CD4-positive, alpha-beta memory T cell (primary cell): ENCODE data around the gene CYP2U1. TPM values are rescaled to one million over a fixed set of nuclear protein-coding genes. Genes with fewer than 3 reads are reported as not detected.

Experiments
- CTCF ChIA-PET: fragments of 350-600 bp; sonication (Branson Sonifier 250); formaldehyde crosslinking; loops from one replicate; lab custom pipeline; 2021; ENCODE audit warnings: inconsistent platforms; ENCODE audit not compliant: partially characterized antibody; lab: Charles Lee
- POLR2A ChIA-PET: fragments of 350-600 bp; sonication (Branson Sonifier 250); formaldehyde crosslinking; loops from one replicate; lab custom pipeline; 2021; ENCODE audit not compliant: partially characterized antibody; lab: Charles Lee
- DNase-seq, 5 donors: peaks; one replicate each; pipeline versions ENCODE4 v3.0.0 to v3.0.0-alpha.2; 2020 to 2022; ENCODE audit warnings: mixed read lengths in 1 of 5
- H3K27ac ChIP-seq: one replicate; pipeline ENCODE4 v1.7.0; 2013; ENCODE audit warnings: low read depth, low read length
- H3K27me3 ChIP-seq: 2 replicates; pipeline ENCODE4 v1.7.0; 2013; ENCODE audit warnings: mild to moderate bottlenecking, low read length, moderate library complexity; ENCODE audit not compliant: insufficient read depth
- H3K36me3 ChIP-seq: 2 replicates; pipeline ENCODE4 v1.7.0; 2013; ENCODE audit warnings: mild to moderate bottlenecking, low read length, moderate library complexity; ENCODE audit not compliant: insufficient read depth
- H3K4me1 ChIP-seq: 2 replicates; pipeline ENCODE4 v1.7.0; 2013; ENCODE audit warnings: mild to moderate bottlenecking, low read length, moderate library complexity; ENCODE audit not compliant: insufficient read depth
- H3K4me3 ChIP-seq, 2 donors: one replicate each; pipeline ENCODE4 v1.7.0; 2013; ENCODE audit warnings: low read length in 2 of 2, mild to moderate bottlenecking in 1 of 2
- H3K9me3 ChIP-seq, 2 donors: one replicate each; pipeline ENCODE4 v1.7.0; 2013; ENCODE audit warnings: low read length in 2 of 2, control low read depth in 1 of 2; ENCODE audit not compliant: control insufficient read depth in 1 of 2
- H3K27ac Mint-ChIP-seq, 7 donors: one replicate each; pipeline ENCODE4 v1.8.0; 2020 to 2021; ENCODE audit warnings: mixed read lengths in 7 of 7, mild to moderate bottlenecking in 6 of 7, inconsistent platforms in 3 of 7, moderate library complexity in 3 of 7
- H3K27me3 Mint-ChIP-seq, 2 donors: one replicate each; pipeline ENCODE4 v1.8.0; 2020 to 2021; ENCODE audit warnings: mixed read lengths in 2 of 2
- H3K36me3 Mint-ChIP-seq, 2 donors: one replicate each; pipeline ENCODE4 v1.8.0; 2020 to 2021; ENCODE audit warnings: mixed read lengths in 2 of 2, inconsistent platforms in 1 of 2, mild to moderate bottlenecking in 1 of 2
- H3K4me1 Mint-ChIP-seq, 4 donors: one replicate each; pipeline ENCODE4 v1.8.0; 2020 to 2021; ENCODE audit warnings: mixed read lengths in 4 of 4, mild to moderate bottlenecking in 1 of 4
- H3K4me3 Mint-ChIP-seq, 8 donors: one replicate each; pipeline ENCODE4 v1.8.0; 2020 to 2021; ENCODE audit warnings: mixed read lengths in 8 of 8, mild to moderate bottlenecking in 7 of 8, moderate library complexity in 6 of 8, inconsistent platforms in 3 of 8
- H3K9me3 Mint-ChIP-seq, 8 donors: one replicate each; pipeline ENCODE4 v1.8.0; 2020 to 2021; ENCODE audit warnings: mixed read lengths in 8 of 8, mild to moderate bottlenecking in 5 of 8, inconsistent platforms in 3 of 8, moderate library complexity in 1 of 8
- intact Hi-C: fragments of 100-400 bp; cut with micrococcal nuclease; formaldehyde crosslinking; loops from one replicate; pipeline ENCODE4 v1.15.1; 2023
- polyA plus RNA-seq, 2 donors: library from polyadenylated mRNA; unstranded; fragments of 300-500 nt; fragmentation: Illumina TruSeq; gene quantifications; one replicate each; pipeline ENCODE4 v1.2.3, GENCODE V29; 2021
- total RNA-seq, 2 experiments: library from RNA; stranded (reverse); gene quantifications; one replicate each; pipeline ENCODE4 v1.2.3, GENCODE V29; 2021

Gene CYP2U1
- total and polyA plus RNA-seq, 4 experiments from 2014 or later: 2.0 to 7.2 (median 5.3) TPM

DNA sequence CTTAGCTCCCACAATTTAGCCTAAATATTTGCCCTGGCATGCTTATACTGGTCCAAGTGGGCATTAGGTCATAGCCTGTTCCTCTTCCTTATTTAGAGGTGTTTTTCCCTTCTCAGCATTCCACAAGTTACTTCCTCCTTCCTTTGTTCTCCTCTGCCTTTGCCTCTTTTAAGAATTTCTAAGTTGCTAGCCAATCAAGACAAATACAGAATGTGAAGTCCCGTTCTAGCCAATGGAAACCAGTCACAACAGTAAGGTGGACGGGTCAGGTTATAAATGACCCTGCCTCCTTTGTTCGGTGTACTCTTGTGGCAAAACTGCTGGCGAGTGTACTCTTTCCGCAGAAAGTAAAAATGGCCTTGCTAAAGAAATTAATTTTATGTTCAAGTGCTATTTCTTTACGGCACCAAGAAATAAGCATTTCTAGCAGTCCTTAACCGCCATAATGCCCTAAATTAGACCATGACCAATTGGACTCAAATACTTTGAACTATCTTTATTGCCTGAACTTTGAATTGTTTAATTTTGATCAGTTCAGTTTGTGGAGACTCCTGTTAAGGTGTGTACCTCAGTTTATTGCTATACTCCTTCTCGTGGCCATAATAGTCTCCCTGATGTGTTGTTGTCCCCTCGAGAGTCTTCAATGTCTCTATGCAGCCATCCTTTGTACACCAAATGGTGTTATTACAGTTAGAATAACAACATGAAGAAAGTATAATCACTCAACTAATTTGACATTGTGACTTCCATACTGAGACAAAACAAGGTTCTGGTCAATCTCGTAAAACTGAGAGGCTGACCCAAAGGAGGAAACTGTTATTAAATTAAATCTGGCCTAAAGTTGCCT, 56.8 kb downstream of the CYP2U1 start:
- no peaks in the 10 kb centered on the region for H3K27me3 Mint-ChIP-seq
- POLR2A ChIA-PET: interaction anchor here (0.8 to 2.2 kb wide), 3 partner anchors 268 to 662 kb away, joined by 3 to 12 read pairs (median 3); partner anchors contain the start of genes OSTC and PAPSS1
- H3K4me1 Mint-ChIP-seq: peaks cover 24 to 46% (median 33%) of the 10 kb centered on the region in 4 donors
- CTCF ChIA-PET: no interaction called here
- Histone ChIP-seq H3K4me3 (no peak overlapping the region), H3K27ac (peak overlapping the region; percentile 80), H3K36me3 (no peaks in the 10 kb centered on the region), H3K27me3 (no peaks in the 10 kb centered on the region), H3K4me1 (peaks cover 32% of the 10 kb centered on the region), H3K9me3 (no peaks in the 10 kb centered on the region)
- peak overlapping the region in 2 of 8 donors; percentile 4 to 27 for H3K4me3 Mint-ChIP-seq
- H3K27ac Mint-ChIP-seq: peak overlapping the region in 5 of 7 donors; percentile 10 to 58 (median 48)
- no peak for DNase-seq
- intact Hi-C loops: loop anchor here (10.0 kb wide), 1 partner anchor 1673 kb away; the partner anchor contains the start of genes AIMP1 and TBCK
- no peaks in the 10 kb centered on the region for H3K9me3 Mint-ChIP-seq
- H3K36me3 Mint-ChIP-seq: peaks cover 0 to 3% of the 10 kb centered on the region in 2 donors

DNA sequence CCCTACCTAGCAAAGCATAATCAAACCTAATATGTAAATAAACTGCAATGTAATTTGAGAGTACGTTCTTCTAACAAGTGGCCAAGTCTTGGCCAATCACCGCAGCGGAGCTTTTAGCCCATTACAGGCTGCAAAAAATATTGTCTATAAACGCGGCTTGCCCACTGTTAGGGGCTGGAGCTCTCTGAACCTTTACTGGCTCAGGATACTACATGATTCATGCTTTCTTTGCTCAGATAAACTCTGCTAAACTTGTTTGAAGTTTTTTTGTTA, 57.4 kb downstream of the CYP2U1 start:
- Mint-ChIP-seq H3K4me1 (peaks cover 25 to 50% (median 35%) of the 10 kb centered on the region in 4 donors), H3K36me3 (peaks cover 0 to 3% of the 10 kb centered on the region in 2 donors)
- CTCF ChIA-PET: no interaction called here

DNA sequence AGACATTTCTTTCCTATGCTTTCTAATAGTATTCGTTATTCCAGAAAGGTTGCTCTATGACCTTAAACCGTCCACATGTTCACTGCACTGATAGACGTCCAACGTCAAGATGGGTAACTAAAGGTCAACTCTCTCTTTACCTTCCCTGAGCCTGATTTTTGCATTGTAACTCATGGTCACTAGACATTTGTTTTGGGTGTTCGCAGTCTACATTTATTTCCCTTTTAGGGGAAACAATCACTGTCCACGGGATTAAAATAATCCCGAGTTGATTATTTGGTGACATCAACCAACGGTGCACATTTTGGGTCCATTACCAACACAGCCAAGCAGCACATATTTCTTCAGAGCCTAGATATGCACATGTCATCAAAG, 57.8 kb downstream of the CYP2U1 start:
- intact Hi-C loops: loop anchor here (1.0 to 10.0 kb wide), 3 partner anchors 58 to 1674 kb away; partner anchors contain the start of genes AIMP1, CYP2U1, PAPSS1 and TBCK
- CTCF ChIA-PET: no interaction called here
- Mint-ChIP-seq H3K4me1 (peaks cover 27 to 52% (median 37%) of the 10 kb centered on the region in 4 donors), H3K27ac (peak overlapping the region; percentile 87 to 98 (median 95)), H3K27me3 (no peaks in the 10 kb centered on the region), H3K9me3 (no peaks in the 10 kb centered on the region), H3K4me3 (peak overlapping the region; percentile 90 to 99 (median 96)), H3K36me3 (peaks cover 0 to 3% of the 10 kb centered on the region in 2 donors)
- POLR2A ChIA-PET: interaction anchor here (0.8 to 2.3 kb wide), 4 partner anchors 57 to 661 kb away, joined by 3 to 12 read pairs (median 10); partner anchors contain the start of genes CYP2U1, OSTC, PAPSS1 and RPL34
- no peak for DNase-seq
- Histone ChIP-seq H3K27ac (peak overlapping the region; percentile 80), H3K36me3 (no peaks in the 10 kb centered on the region), H3K4me1 (peaks cover 39% of the 10 kb centered on the region), H3K9me3 (no peaks in the 10 kb centered on the region), H3K27me3 (no peaks in the 10 kb centered on the region), H3K4me3 (peak overlapping the region; percentile 14 to 75)

More for the DNA sequence above, 57.4 kb downstream of the CYP2U1 start:
- Mint-ChIP-seq H3K27me3 (no peaks in the 10 kb centered on the region), H3K9me3 (no peaks in the 10 kb centered on the region), H3K4me3 (no peak overlapping the region), H3K27ac (peak overlapping the region in 3 of 7 donors; percentile 48 to 93 (median 87))
- intact Hi-C loops: loop anchor here (1.0 to 10.0 kb wide), 3 partner anchors 57 to 1674 kb away; partner anchors contain the start of genes AIMP1, CYP2U1, PAPSS1 and TBCK
- peaks cover 34% of the 10 kb centered on the region for H3K4me1 ChIP-seq
- POLR2A ChIA-PET: interaction anchor here (0.8 to 2.2 kb wide), 3 partner anchors 268 to 662 kb away, joined by 3 to 12 read pairs (median 10); partner anchors contain the start of genes OSTC, PAPSS1 and RPL34
- no peaks in the 10 kb centered on the region for H3K9me3 ChIP-seq
- no peak overlapping the region for H3K4me3 ChIP-seq
- no peak for DNase-seq
- H3K27ac ChIP-seq: peak overlapping the region; percentile 80
- H3K27me3 ChIP-seq: no peaks in the 10 kb centered on the region
- no peaks in the 10 kb centered on the region for H3K36me3 ChIP-seq

DNA sequence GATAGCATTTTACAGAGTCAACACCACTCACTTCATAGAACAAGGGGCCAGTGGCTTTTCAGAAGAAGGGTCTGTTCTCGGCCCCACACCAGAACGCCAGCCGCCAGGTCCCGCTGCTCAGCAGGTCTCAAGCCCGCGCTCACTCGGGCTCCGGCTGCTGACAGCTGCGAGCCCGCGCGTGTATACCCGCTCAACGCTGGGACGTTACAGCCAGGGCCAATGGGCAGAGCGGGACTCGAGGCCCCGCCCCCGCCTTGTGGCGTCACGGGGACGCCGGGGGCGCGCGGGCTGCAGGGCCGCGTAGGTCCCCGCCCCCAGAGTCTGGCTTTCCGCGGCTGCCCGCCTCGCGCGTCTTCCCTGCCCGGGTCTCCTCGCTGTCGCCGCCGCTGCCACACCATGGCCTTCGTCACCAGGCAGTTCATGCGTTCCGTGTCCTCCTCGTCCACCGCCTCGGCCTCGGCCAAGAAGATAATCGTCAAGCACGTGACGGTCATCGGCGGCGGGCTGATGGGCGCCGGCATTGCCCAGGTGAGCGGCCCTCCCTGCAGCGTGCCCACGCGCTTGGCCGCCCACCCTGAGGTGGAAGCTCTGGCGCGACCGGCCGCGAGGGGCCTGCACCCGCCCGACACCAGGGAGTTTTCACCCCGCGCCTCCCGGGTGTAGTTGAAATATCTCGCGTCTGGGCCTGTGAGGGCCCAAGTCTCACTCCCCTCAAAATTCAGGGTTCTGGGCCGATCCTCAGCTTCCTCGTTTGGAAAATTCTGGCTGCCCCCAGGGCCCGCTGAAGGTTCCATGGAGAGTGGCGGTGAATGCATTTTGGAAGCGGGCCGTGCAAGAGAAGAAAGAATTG, 58.4 kb downstream of the CYP2U1 start, which contains the start of gene HADH:
Gene HADH, plus strand, starts transcription at position 353 of the 850 bp plus-strand sequence. Its CDS starts 44 bp downstream, at position 397.
- intact Hi-C loops: loop anchor here (1.0 to 10.0 kb wide), 4 partner anchors 58 to 1735 kb away; partner anchors contain the start of genes AIMP1, CYP2U1, PAPSS1 and TBCK
- DNase-seq: peak; percentile 92 to 95 (median 95)
- Histone ChIP-seq H3K9me3 (no peaks in the 10 kb centered on the region), H3K27ac (peak within 1 kb of the TSS; percentile 80), H3K27me3 (no peaks in the 10 kb centered on the region), H3K4me3 (peak within 1 kb of the TSS; percentile 49 to 75), H3K36me3 (no peaks in the 10 kb centered on the region), H3K4me1 (peaks cover 39% of the 10 kb centered on the region)
- peaks cover 30 to 53% (median 42%) of the 10 kb centered on the region in 4 donors for H3K4me1 Mint-ChIP-seq
- no peaks in the 10 kb centered on the region for H3K9me3 Mint-ChIP-seq
- no peaks in the 10 kb centered on the region for H3K27me3 Mint-ChIP-seq
- peak within 1 kb of the TSS; percentile 90 to 99 (median 97) for H3K4me3 Mint-ChIP-seq
- peak within 1 kb of the TSS; percentile 87 to 98 (median 96) for H3K27ac Mint-ChIP-seq
- peaks cover 0 to 3% of the 10 kb centered on the region in 2 donors for H3K36me3 Mint-ChIP-seq
- CTCF ChIA-PET: interaction anchor here (0.6 to 1.0 kb wide), 3 partner anchors 13 to 651 kb away, joined by 3 to 4 read pairs (median 4); no protein-coding TSS in a partner anchor
- POLR2A ChIA-PET: interaction anchor here (0.6 to 2.3 kb wide), 7 partner anchors 13 to 887 kb away, joined by 3 to 12 read pairs (median 4); partner anchors contain the start of genes CYP2U1, OSTC, PAPSS1 and RPL34

DNA sequence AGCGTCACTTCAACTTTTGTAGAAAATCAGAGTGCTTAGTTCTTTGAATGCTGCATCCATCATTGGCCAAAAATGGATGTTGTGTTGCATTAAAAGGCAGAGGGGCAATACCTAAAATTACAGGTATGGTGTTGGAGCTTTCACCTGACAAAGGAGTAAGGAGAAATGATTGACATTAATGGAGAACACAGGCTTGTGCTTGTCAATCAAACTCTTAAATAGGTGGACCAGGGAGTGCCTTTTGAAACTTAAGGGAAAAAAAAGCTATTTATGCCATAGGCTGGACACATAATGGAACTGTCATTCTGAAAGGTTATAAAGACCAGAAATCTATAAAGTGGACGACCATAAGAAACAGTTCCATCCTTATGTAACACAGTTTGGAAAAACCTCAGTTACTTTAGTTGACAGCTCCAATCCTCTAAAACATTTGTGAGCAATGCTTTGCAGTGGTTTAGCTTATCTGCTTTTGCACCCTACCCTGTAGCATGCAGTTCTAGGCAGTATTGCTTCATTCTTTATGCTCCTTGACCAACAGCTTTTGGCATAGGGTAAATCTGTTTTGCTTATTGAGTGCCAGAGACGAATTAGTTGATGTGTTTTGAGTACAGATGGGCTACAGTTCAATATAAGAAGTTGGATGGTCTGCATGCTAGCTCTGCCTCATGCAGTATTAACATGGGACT, 60.7 kb downstream of the CYP2U1 start:
- DNase-seq: no peak
- Histone ChIP-seq H3K27me3 (no peaks in the 10 kb centered on the region), H3K9me3 (no peaks in the 10 kb centered on the region), H3K36me3 (no peaks in the 10 kb centered on the region), H3K4me1 (peaks cover 39% of the 10 kb centered on the region), H3K27ac (no peak overlapping the region), H3K4me3 (no peak overlapping the region)
- H3K27me3 Mint-ChIP-seq: no peaks in the 10 kb centered on the region
- H3K9me3 Mint-ChIP-seq: no peaks in the 10 kb centered on the region
- H3K27ac Mint-ChIP-seq: no peak overlapping the region
- intact Hi-C loops: loop anchor here (10.0 kb wide), 1 partner anchor 1733 kb away; no protein-coding TSS in a partner anchor
- H3K4me3 Mint-ChIP-seq: peak overlapping the region in 3 of 8 donors; percentile 49 to 99 (median 91)
- ChIA-PET CTCF (interaction anchor here (1.5 kb wide), 1 partner anchor 190 kb away, joined by 4 read pairs; no protein-coding TSS in a partner anchor), POLR2A (no interaction called here)
- H3K36me3 Mint-ChIP-seq: peaks cover 8 to 10% of the 10 kb centered on the region in 2 donors
- H3K4me1 Mint-ChIP-seq: peaks cover 35 to 61% (median 49%) of the 10 kb centered on the region in 4 donors

DNA sequence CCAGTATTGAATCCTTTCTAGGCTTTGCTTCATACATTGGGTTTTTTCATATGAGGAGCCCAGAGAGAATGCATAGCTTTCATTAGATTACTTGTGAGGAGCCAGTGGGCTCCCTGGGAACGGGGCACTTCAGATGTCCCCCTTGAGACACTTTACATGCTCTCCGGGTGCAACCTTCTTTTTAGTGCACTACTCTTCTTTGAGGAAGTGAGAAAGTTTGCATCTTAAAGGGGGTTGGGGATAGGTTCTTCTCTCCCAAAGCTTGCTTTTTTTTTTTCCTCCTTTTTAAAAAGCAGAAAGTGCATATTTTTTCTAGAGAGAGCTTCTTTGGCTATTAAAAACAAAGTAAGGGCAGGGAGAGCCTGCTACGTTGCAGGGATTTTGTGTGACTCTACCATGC, 62.6 kb downstream of the CYP2U1 start:
- Mint-ChIP-seq H3K4me3 (peak overlapping the region in 1 of 8 donors; percentile 21), H3K9me3 (peaks cover 0 to 2% (median 0%) of the 10 kb centered on the region in 8 donors), H3K27me3 (no peaks in the 10 kb centered on the region), H3K4me1 (peaks cover 38 to 54% (median 45%) of the 10 kb centered on the region in 4 donors), H3K27ac (peak overlapping the region in 1 of 7 donors; percentile 29), H3K36me3 (peaks cover 11 to 15% of the 10 kb centered on the region in 2 donors)
- intact Hi-C loops: loop anchor here (10.0 kb wide), 1 partner anchor 1731 kb away; no protein-coding TSS in a partner anchor
- Histone ChIP-seq H3K27me3 (no peaks in the 10 kb centered on the region), H3K4me3 (no peak overlapping the region), H3K9me3 (no peaks in the 10 kb centered on the region), H3K36me3 (no peaks in the 10 kb centered on the region), H3K27ac (no peak overlapping the region), H3K4me1 (peaks cover 31% of the 10 kb centered on the region)
- CTCF ChIA-PET: interaction anchor here (1.7 kb wide), 1 partner anchor 24 kb away, joined by 10 read pairs; no protein-coding TSS in a partner anchor
- POLR2A ChIA-PET: no interaction called here
- no peak for DNase-seq
